HepG2 (cell line): Measurements from ENCODE around the gene UBAP1L. TPM values are rescaled to one million over a fixed set of nuclear protein-coding genes. Genes with fewer than 3 reads are reported as not detected.

Source experiments
- CEBPG ChIP-seq: IDR thresholded peaks from 2 replicates; pipeline ENCODE4 v1.6.1; 2016
- FOSL2 ChIP-seq: sonication (generic); formaldehyde crosslinking; IDR thresholded peaks from 2 replicates; pipeline ENCODE4 v1.4.0; 2020; ENCODE audit warnings: missing genetic modification reagents
- FOXA1 ChIP-seq, 2 experiments: fragments of 450-650 bp in 1 of 2; sonication (generic) in 1 of 2; formaldehyde crosslinking in 1 of 2; IDR thresholded peaks; 2 replicates each; pipeline versions ENCODE4 v1.4.0 to v1.6.1; 2016 to 2020; ENCODE audit warnings: missing genetic modification reagents in 1 of 2
- KLF15 ChIP-seq: sonication (generic); formaldehyde crosslinking; IDR thresholded peaks from 2 replicates; pipeline ENCODE4 v1.8.1; 2023; ENCODE audit warnings: borderline replicate concordance, mild to moderate bottlenecking, inconsistent platforms, missing genetic modification reagents, mixed read lengths
- NR2C2 ChIP-seq: sonication (generic); formaldehyde crosslinking; IDR thresholded peaks from 2 replicates; pipeline ENCODE4 v1.4.0; 2020; ENCODE audit warnings: missing genetic modification reagents, mild to moderate bottlenecking, moderate library complexity, borderline replicate concordance
- SP5 ChIP-seq: IDR thresholded peaks from 2 replicates; pipeline ENCODE4 v1.6.1; 2016; ENCODE audit warnings: low read depth, borderline replicate concordance
- TAF1 ChIP-seq: sonication (generic); formaldehyde crosslinking; IDR thresholded peaks from 2 replicates; pipeline ENCODE4 v1.4.0; 2020; ENCODE audit warnings: missing genetic modification reagents
- TEAD3 ChIP-seq: optimal IDR thresholded peaks from 2 replicates; pipeline ENCODE3; 2016; ENCODE audit warnings: borderline replicate concordance
- ZMYM4 ChIP-seq: sonication (generic); formaldehyde crosslinking; IDR thresholded peaks from 2 replicates; pipeline ENCODE4 v1.8.1; 2023; ENCODE audit warnings: mild to moderate bottlenecking, missing genetic modification reagents
- ZNF12 ChIP-seq: sonication (generic); formaldehyde crosslinking; IDR thresholded peaks from 2 replicates; pipeline ENCODE4 v1.5.0; 2020; ENCODE audit warnings: missing genetic modification reagents
- ZNF225 ChIP-seq: sonication (generic); formaldehyde crosslinking; IDR thresholded peaks from 2 replicates; pipeline ENCODE4 v1.4.0; 2020; ENCODE audit warnings: mild to moderate bottlenecking, missing genetic modification reagents
- ZNF501 ChIP-seq: sonication (generic); formaldehyde crosslinking; IDR thresholded peaks from 2 replicates; pipeline ENCODE4 v1.5.1; 2020; ENCODE audit warnings: mild to moderate bottlenecking, moderate library complexity, missing genetic modification reagents
- ZNF552 ChIP-seq: sonication (generic); formaldehyde crosslinking; IDR thresholded peaks from 2 replicates; pipeline ENCODE4 v1.9.0; 2022; ENCODE audit warnings: missing genetic modification reagents, mild to moderate bottlenecking, borderline replicate concordance
- ZNF782 ChIP-seq: sonication (generic); formaldehyde crosslinking; IDR thresholded peaks from 2 replicates; pipeline ENCODE4 v1.4.0; 2020; ENCODE audit warnings: missing genetic modification reagents, mild to moderate bottlenecking, borderline replicate concordance
- ZNF83 ChIP-seq: sonication (generic); formaldehyde crosslinking; IDR thresholded peaks from 2 replicates; pipeline ENCODE4 v1.4.0; 2020; ENCODE audit warnings: missing genetic modification reagents, mild to moderate bottlenecking, borderline replicate concordance
- ZSCAN22 ChIP-seq: sonication (generic); formaldehyde crosslinking; IDR thresholded peaks from 2 replicates; pipeline ENCODE4 v1.4.0; 2020; ENCODE audit warnings: mild to moderate bottlenecking, missing genetic modification reagents
- polyA plus RNA-seq, 8 experiments: library from polyadenylated mRNA; depleted of rRNA in 3 of 8; stranded (reverse) in 7 of 8; unstranded in 1 of 8; fragments of >200 nt; fragmentation: Illumina TruSeq in 4 of 8; extraction: Trizol in 4 of 8; gene quantifications; 2 replicates each; pipeline versions ENCODE4 v1.2.1 to v1.2.3, GENCODE V29; 2011 to 2016; ENCODE audit warnings: low read depth in 4 of 8, missing spikeins in 1 of 8, mixed read lengths in 1 of 8; ENCODE audit not compliant: insufficient read depth in 1 of 8
- total RNA-seq, 5 experiments: library from RNA; depleted of rRNA; stranded (reverse); fragments of >200 nt; fragmentation: Illumina TruSeq; extraction: Trizol; gene quantifications; 2 replicates each; pipeline ENCODE4 v1.2.3, GENCODE V29; 2016; ENCODE audit warnings: low read depth in 1 of 5
- TF ChIP-seq, protein P1 (sequence below): sonication (generic); formaldehyde crosslinking; IDR thresholded peaks from 2 replicates; pipeline ENCODE4 v1.4.0; 2020; ENCODE audit warnings: missing genetic modification reagents
- TF ChIP-seq, protein P2 (sequence below): sonication (generic); formaldehyde crosslinking; IDR thresholded peaks from 2 replicates; pipeline ENCODE4 v1.4.0; 2020; ENCODE audit warnings: mild to moderate bottlenecking, missing genetic modification reagents
- TF ChIP-seq, protein P3 (sequence below): IDR thresholded peaks from 2 replicates; pipeline ENCODE4 v1.6.1; 2016; ENCODE audit warnings: missing compliant biosample characterization, missing genetic modification reagents, borderline replicate concordance

UBAP1L gene
- total and polyA plus RNA-seq, 2 of the 13 experiments (the other 11 are each of a cell fraction or from before 2014, with no cell fraction given): 0.86 to 1.4 TPM

DNA sequence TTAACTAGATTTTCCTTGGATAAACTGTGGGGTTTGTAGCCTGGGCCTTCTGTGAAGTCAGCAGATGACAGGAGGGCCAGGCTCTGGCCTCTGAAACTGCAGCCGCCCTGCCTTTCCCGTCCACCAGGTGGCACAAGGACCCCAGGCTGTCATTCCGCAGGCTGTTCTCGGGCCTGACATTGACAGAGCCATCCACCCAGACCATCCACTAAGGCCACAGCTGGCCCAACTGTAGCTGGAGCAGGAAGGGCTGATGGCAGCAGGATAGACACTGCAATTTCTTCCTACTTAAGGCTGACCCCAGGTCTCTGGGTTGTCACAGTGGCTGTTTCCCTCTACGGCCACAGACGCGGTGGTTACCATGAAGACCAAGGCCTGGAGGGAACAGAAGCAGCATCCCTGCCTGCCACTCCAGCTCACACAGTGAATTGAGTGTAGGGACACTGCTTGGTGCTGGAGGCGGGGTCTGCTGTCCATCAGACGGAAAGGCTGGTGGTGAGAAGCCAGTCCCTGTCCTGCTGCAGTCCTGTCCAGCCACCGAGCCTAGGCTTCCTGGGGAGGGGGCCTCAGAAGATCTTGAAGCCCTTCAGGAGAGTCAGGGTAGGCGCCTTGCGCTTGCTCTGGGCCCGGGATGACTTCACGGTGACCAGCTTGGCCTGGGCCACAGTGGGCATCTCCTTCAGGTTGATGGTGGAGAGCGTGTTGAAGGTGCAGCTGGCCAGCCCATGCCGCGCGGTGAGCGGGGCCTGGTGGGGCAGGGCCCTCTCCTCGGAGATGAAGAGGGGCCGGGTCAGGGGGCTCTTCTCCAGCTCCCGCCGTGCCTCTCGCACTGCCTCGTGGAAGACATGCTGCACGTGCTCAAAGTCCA, 60.4 kb downstream of the UBAP1L start (continued):
- peak; percentile 44; the same call in 1 of the 2 replicates for TF ChIP-seq ZNF501 (CRISPR knock-in tag)
- TF ChIP-seq FOSL2 (CRISPR knock-in tag): peak; percentile 64; the same call in 1 of the 2 replicates
- no peak for TF ChIP-seq ZSCAN22
- no peak for TF ChIP-seq FOXA1 (IDR thresholded peaks at IDR 0.05)
- peak; percentile 42; the same call in 1 of the 2 replicates for TF ChIP-seq FOXA1 (CRISPR knock-in tag; IDR thresholded peaks at IDR 0.05)
- TF ChIP-seq ZNF12 (CRISPR knock-in tag): no peak; the same call in 1 of the 2 replicates
- TF ChIP-seq, protein P1, sequence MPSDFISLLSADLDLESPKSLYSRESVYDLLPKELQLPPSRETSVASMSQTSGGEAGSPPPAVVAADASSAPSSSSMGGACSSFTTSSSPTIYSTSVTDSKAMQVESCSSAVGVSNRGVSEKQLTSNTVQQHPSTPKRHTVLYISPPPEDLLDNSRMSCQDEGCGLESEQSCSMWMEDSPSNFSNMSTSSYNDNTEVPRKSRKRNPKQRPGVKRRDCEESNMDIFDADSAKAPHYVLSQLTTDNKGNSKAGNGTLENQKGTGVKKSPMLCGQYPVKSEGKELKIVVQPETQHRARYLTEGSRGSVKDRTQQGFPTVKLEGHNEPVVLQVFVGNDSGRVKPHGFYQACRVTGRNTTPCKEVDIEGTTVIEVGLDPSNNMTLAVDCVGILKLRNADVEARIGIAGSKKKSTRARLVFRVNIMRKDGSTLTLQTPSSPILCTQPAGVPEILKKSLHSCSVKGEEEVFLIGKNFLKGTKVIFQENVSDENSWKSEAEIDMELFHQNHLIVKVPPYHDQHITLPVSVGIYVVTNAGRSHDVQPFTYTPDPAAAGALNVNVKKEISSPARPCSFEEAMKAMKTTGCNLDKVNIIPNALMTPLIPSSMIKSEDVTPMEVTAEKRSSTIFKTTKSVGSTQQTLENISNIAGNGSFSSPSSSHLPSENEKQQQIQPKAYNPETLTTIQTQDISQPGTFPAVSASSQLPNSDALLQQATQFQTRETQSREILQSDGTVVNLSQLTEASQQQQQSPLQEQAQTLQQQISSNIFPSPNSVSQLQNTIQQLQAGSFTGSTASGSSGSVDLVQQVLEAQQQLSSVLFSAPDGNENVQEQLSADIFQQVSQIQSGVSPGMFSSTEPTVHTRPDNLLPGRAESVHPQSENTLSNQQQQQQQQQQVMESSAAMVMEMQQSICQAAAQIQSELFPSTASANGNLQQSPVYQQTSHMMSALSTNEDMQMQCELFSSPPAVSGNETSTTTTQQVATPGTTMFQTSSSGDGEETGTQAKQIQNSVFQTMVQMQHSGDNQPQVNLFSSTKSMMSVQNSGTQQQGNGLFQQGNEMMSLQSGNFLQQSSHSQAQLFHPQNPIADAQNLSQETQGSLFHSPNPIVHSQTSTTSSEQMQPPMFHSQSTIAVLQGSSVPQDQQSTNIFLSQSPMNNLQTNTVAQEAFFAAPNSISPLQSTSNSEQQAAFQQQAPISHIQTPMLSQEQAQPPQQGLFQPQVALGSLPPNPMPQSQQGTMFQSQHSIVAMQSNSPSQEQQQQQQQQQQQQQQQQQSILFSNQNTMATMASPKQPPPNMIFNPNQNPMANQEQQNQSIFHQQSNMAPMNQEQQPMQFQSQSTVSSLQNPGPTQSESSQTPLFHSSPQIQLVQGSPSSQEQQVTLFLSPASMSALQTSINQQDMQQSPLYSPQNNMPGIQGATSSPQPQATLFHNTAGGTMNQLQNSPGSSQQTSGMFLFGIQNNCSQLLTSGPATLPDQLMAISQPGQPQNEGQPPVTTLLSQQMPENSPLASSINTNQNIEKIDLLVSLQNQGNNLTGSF: no peak
- TF ChIP-seq, protein P2, sequence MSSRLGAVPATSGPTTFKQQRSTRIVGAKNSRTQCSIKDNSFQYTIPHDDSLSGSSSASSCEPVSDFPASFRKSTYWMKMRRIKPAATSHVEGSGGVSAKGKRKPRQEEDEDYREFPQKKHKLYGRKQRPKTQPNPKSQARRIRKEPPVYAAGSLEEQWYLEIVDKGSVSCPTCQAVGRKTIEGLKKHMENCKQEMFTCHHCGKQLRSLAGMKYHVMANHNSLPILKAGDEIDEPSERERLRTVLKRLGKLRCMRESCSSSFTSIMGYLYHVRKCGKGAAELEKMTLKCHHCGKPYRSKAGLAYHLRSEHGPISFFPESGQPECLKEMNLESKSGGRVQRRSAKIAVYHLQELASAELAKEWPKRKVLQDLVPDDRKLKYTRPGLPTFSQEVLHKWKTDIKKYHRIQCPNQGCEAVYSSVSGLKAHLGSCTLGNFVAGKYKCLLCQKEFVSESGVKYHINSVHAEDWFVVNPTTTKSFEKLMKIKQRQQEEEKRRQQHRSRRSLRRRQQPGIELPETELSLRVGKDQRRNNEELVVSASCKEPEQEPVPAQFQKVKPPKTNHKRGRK (CRISPR knock-in tag): 0 out of 2 replicates have a peak, but pooled peaks have one; percentile 23
- TF ChIP-seq KLF15 (CRISPR knock-in tag): no peak
- TF ChIP-seq, protein P3, sequence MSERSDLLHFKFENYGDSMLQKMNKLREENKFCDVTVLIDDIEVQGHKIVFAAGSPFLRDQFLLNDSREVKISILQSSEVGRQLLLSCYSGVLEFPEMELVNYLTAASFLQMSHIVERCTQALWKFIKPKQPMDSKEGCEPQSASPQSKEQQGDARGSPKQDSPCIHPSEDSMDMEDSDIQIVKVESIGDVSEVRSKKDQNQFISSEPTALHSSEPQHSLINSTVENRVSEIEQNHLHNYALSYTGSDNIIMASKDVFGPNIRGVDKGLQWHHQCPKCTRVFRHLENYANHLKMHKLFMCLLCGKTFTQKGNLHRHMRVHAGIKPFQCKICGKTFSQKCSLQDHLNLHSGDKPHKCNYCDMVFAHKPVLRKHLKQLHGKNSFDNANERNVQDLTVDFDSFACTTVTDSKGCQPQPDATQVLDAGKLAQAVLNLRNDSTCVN (CRISPR knock-in tag): peak; percentile 20; the same call in 1 of the 2 replicates
- no peak for TF ChIP-seq ZNF225
- TF ChIP-seq ZNF552 (CRISPR knock-in tag): no peak
- TF ChIP-seq TAF1: 0 out of 2 replicates have a peak, but pooled peaks have one; percentile 15
- peak; percentile 34; the same call in 1 of the 2 replicates for TF ChIP-seq CEBPG (CRISPR knock-in tag)
- TF ChIP-seq ZNF782 (CRISPR knock-in tag): no peak
- no peak for TF ChIP-seq NR2C2 (CRISPR knock-in tag)
- TF ChIP-seq SP5 (CRISPR knock-in tag): 0 out of 2 replicates have a peak, but pooled peaks have one; percentile 34
- TF ChIP-seq ZMYM4 (CRISPR knock-in tag): peak; percentile 35; the same call in 1 of the 2 replicates
- TF ChIP-seq ZNF83: no peak
- peak; percentile 68 for TF ChIP-seq TEAD3 (CRISPR knock-in tag)
